ENCODE measurements around the gene TSPEAR.

Gene TSPEAR

DNA sequence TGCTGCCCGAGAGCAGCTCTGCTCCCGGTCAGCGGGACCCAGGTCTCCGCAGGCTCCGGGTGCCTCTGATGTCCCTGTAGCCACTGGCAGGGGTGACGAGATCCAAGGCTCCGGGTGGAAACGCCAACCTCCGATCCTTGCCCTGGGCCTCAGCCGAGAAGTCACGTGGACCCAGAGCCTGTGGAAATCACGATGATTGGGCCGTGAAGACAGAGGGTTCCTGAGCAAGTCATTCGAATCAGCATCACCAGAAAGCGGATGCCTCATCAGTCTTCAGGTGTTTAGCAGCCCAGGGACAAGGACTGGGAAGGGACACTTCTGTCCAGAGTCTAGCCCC, 243.5 kb downstream of the TSPEAR start:
- Histone ChIP-seq H3K36me3 (ENCODE audit: control insufficient read depth, insufficient read depth, low read length) (no peaks in the 10 kb centered on the region), H3K4me3 (replicated peaks; ENCODE audit: low read depth, low read length) (no peak overlapping the region), H3K27me3 (replicated peaks; ENCODE audit: control insufficient read depth, insufficient read depth, low read length) (no peaks in the 10 kb centered on the region; the same call in none of the 2 replicates)
- DNase-seq (ENCODE audit: extremely low read depth, insufficient read length) = no peak
- TF ChIP-seq CTCF (IDR thresholded peaks at IDR 0.05; ENCODE audit: insufficient read depth, low read length, poor library complexity, severe bottlenecking) = no peak

DNA sequence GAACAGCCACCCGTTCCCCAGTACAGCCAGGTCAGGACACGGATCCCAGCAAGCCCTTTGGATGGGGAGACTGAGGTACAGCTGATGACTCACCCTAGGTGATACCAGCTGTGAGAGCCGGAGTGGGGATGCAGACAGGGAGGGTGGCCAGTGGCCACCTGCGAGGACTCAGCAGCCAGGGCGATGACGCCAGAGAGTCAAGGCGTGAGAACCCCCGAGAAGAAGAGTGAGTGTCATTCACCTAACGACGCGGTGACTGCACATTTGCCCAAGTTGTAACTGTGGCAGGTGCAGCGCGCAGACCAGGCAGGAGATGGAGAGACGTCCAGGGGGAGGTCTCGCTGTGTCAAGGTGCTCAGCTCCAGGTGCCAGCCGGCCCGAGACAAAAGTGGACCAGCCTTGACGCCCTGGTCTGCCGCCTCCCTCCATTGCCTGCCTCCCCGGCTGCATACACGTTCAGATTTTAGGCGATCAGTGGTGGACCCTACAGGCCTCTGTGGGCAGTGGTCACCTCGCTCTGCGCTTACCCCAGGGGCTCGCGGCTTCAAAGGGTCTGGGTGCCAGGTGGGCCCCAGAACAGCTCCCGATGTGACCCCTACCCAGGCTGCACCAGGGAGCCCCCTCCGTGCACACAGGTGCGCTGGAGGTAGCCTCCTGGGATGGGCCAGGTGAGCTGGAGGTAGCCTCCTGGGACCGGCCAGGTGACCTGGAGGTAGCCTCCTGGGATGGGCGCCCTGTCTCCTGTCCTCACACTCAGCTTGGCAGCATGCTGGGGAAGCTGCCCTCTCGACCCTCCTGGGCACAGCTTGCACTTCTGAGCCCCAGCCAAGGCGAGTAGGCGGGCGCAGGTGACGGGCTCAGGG, 244.1 kb downstream of the TSPEAR start:
- Histone ChIP-seq H3K4me3 (replicated peaks; ENCODE audit: low read depth, low read length) (no peak overlapping the region), H3K36me3 (ENCODE audit: control insufficient read depth, insufficient read depth, low read length) (no peaks in the 10 kb centered on the region), H3K27me3 (replicated peaks; ENCODE audit: control insufficient read depth, insufficient read depth, low read length) (no peaks in the 10 kb centered on the region; the same call in none of the 2 replicates)
- no peak for TF ChIP-seq CTCF (IDR thresholded peaks at IDR 0.05; ENCODE audit: insufficient read depth, low read length, poor library complexity, severe bottlenecking)
- DNase-seq (ENCODE audit: extremely low read depth, insufficient read length) = no peak

DNA sequence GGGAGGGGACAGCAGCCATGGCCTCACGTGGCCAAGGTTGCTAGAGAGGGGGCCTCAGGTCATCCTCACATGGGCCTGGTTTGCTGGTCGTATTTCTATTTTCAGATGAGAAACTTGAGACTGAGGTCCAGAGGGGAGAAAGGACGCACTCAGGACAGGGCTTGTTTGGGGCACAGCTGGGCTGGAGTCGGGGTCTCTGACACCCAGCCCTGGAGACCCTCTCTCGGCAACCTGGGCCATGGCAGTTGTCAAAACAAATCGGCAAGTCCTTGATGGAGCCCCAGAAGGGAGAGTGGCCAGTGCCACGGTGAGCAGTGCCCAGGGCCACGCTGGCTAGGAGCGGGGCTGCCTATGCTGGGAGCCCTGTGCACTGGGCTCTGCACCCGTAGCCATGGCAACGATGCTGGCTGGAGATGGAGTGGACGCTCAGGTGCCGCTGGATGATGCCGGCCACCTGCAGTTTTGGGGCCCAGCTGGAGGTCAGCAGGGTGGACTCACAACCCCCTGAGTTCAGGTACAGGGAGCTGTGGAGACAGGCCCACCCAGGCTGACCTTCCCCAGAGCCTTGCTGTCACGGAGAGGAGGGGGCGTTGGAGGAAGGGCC, 244.9 kb downstream of the TSPEAR start:
- TF ChIP-seq CTCF (IDR thresholded peaks at IDR 0.05; ENCODE audit: insufficient read depth, low read length, poor library complexity, severe bottlenecking) = no peak
- Histone ChIP-seq H3K27me3 (replicated peaks; ENCODE audit: control insufficient read depth, insufficient read depth, low read length) (no peaks in the 10 kb centered on the region; the same call in 1 of the 2 replicates), H3K36me3 (ENCODE audit: control insufficient read depth, insufficient read depth, low read length) (no peaks in the 10 kb centered on the region), H3K4me3 (replicated peaks; ENCODE audit: low read depth, low read length) (no peak overlapping the region)
- DNase-seq (ENCODE audit: extremely low read depth, insufficient read length) = no peak

GRCh38 chr21:44464351-44464750, 247.0 kb downstream of the TSPEAR start:
- H3K27me3 ChIP-seq (replicated peaks; ENCODE audit: control insufficient read depth, insufficient read depth, low read length) = no peaks in the 10 kb centered on the region; the same call in 1 of the 2 replicates
- no peak for TF ChIP-seq CTCF (IDR thresholded peaks at IDR 0.05; ENCODE audit: insufficient read depth, low read length, poor library complexity, severe bottlenecking)
- no peaks in the 10 kb centered on the region for H3K36me3 ChIP-seq (ENCODE audit: control insufficient read depth, insufficient read depth, low read length)
- DNase-seq (ENCODE audit: extremely low read depth, insufficient read length) = no peak
- no peak overlapping the region for H3K4me3 ChIP-seq (replicated peaks; ENCODE audit: low read depth, low read length)

DNA sequence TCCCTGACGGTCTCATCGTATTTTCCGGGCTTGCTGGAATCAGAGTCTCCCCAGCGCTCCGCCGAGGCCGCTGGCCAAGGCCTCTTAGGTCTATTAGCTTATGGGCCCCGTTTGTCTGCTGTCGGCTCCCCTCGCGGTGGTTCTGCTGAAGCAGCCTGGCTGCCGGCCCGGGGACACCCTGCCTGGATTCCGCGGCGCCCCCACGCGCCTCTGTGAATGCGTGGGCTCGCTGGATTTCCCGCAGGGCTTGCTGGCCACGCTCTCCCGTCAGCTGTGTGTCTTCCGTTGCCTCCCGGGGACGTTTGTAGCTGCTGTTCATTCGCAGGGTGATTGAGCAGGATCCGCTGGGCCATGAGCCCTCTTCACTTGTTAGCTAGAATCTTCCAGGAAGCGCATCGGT, 247.6 kb downstream of the TSPEAR start:
- no peak for TF ChIP-seq CTCF (IDR thresholded peaks at IDR 0.05; ENCODE audit: insufficient read depth, low read length, poor library complexity, severe bottlenecking)
- Histone ChIP-seq H3K4me3 (replicated peaks; ENCODE audit: low read depth, low read length) (no peak overlapping the region), H3K36me3 (ENCODE audit: control insufficient read depth, insufficient read depth, low read length) (no peaks in the 10 kb centered on the region), H3K27me3 (replicated peaks; ENCODE audit: control insufficient read depth, insufficient read depth, low read length) (no peaks in the 10 kb centered on the region; the same call in 1 of the 2 replicates)
- no peak for DNase-seq (ENCODE audit: extremely low read depth, insufficient read length)

Data from GM06990 (cell line).